Measurements from ENCODE around the gene PPFIA1. TPM values are rescaled to one million over a fixed set of nuclear protein-coding genes. Genes with fewer than 3 reads are reported as not detected.
"Not testable (repeated sequence)": the region's sequence is repeated elsewhere in the genome, so short reads cannot be mapped to it uniquely, and the experiment has no call there.

Gene PPFIA1
- total RNA-seq, 2 donors from 2014 or later = 47.8 to 82.9 TPM

DNA sequence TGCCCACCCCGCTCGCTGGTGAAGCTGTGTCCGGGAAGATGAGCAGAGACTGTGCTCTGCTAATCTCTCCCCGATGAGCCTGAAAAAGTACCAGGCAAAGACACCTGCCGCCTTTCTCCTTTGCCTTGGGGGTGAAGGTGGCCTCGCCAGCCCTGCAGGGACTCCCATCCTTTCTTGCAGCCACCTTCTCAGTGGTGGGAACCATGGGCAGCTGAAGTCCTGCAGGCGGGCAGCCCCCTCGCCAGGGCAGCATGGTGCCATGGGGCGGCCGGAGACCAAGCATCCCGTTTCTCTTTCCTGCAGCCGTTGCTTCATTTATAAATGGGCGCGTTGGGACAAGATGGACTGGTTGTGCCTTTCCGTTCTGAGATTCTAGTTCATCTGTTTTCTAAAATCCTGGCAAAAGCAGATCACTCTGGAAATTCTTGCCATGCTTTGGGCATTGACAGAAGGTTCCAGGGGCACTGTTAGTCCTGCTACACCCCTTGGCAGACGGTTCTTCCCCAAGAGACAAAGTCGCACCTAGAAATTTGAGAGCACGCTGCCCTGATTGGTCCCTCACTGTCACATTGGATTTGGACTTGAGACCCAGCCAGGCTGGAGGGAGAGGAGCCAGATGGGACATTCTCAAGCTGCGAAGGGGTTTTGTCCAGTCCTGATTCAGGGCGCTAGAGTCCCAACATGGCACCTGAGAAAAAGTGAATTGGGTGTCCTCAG is 135.3 kb downstream of the PPFIA1 start:
- H3K4me3 ChIP-seq = no peak overlapping the region
- TF ChIP-seq, protein P1, sequence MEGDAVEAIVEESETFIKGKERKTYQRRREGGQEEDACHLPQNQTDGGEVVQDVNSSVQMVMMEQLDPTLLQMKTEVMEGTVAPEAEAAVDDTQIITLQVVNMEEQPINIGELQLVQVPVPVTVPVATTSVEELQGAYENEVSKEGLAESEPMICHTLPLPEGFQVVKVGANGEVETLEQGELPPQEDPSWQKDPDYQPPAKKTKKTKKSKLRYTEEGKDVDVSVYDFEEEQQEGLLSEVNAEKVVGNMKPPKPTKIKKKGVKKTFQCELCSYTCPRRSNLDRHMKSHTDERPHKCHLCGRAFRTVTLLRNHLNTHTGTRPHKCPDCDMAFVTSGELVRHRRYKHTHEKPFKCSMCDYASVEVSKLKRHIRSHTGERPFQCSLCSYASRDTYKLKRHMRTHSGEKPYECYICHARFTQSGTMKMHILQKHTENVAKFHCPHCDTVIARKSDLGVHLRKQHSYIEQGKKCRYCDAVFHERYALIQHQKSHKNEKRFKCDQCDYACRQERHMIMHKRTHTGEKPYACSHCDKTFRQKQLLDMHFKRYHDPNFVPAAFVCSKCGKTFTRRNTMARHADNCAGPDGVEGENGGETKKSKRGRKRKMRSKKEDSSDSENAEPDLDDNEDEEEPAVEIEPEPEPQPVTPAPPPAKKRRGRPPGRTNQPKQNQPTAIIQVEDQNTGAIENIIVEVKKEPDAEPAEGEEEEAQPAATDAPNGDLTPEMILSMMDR (IDR thresholded peaks at IDR 0.05) = no peak

GRCh38 chr11:70407121-70407520 is 136.6 kb downstream of the PPFIA1 start:
- no peak for ATAC-seq (ENCODE audit: insufficient number of reproducible peaks, low FRiP score, low read depth)
- Histone ChIP-seq H3K9me3 (no peaks in the 10 kb centered on the region), H3K36me3 (peaks cover 61% of the 10 kb centered on the region), H3K4me3 (no peak overlapping the region), H3K27ac (no peak overlapping the region), H3K4me1 (ENCODE audit: control insufficient read depth in 1 of 2, low read depth in 2 of 2) (peaks cover 0 to 9% of the 10 kb centered on the region in 2 donors), H3K27me3 (replicated peaks; ENCODE audit: insufficient read depth) (no peaks in the 10 kb centered on the region)
- TF ChIP-seq, protein P1 (IDR thresholded peaks at IDR 0.05) = no peak
- no peak for DNase-seq (ENCODE audit: low spot score)

More for the DNA sequence above, 135.3 kb downstream of the PPFIA1 start:
- no peak for ATAC-seq (ENCODE audit: insufficient number of reproducible peaks, low FRiP score, low read depth)
- Histone ChIP-seq H3K9me3 (no peaks in the 10 kb centered on the region), H3K4me1 (ENCODE audit: control insufficient read depth in 1 of 2, low read depth in 2 of 2) (peaks cover 5 to 22% of the 10 kb centered on the region in 2 donors), H3K27ac (no peak overlapping the region), H3K36me3 (peaks cover 48% of the 10 kb centered on the region), H3K27me3 (replicated peaks; ENCODE audit: insufficient read depth) (no peaks in the 10 kb centered on the region)
- DNase-seq (ENCODE audit: low spot score) = no peak

- Histone ChIP-seq H3K36me3 (peaks cover 68% of the 10 kb centered on the region), H3K4me3 (no peak overlapping the region), H3K27me3 (replicated peaks; ENCODE audit: insufficient read depth) (no peaks in the 10 kb centered on the region), H3K4me1 (ENCODE audit: control insufficient read depth in 1 of 2, low read depth in 2 of 2) (peaks cover 0 to 2% of the 10 kb centered on the region in 2 donors), H3K27ac (no peak overlapping the region), H3K9me3 (no peaks in the 10 kb centered on the region)
- ATAC-seq (ENCODE audit: insufficient number of reproducible peaks, low FRiP score, low read depth) (no peak), DNase-seq (ENCODE audit: low spot score) (no peak)
- TF ChIP-seq, protein P1 (IDR thresholded peaks at IDR 0.05) = no peak
These were observed 137.3 kb downstream of the PPFIA1 start for GRCh38 chr11:70407814-70408213.

DNA sequence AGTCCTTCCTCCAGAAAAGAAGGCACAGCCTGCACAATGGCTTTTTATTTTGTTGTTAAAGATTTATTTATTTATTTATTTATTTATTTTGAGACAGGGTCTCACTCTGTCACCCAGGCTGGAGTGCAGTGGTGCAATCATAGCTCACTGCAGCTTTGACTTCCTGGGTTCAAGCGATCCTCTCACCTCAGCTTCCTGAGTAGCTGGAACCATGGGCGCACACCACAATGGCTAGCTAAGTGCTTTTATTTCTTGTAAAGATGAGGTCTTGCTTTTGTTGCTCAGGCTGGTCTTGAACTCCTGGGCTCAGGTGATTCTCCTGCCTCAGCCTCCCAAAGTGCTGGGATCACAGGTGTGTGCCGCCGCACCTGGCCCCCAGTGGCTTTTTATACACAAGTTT is 137.8 kb downstream of the PPFIA1 start:
- H3K27ac ChIP-seq; H3K4me1 ChIP-seq (ENCODE audit: control insufficient read depth in 1 of 2, low read depth in 2 of 2); ATAC-seq (ENCODE audit: insufficient number of reproducible peaks, low FRiP score, low read depth); H3K9me3 ChIP-seq; H3K27me3 ChIP-seq (replicated peaks; ENCODE audit: insufficient read depth); DNase-seq (ENCODE audit: low spot score); H3K4me3 ChIP-seq: not testable (repeated sequence)
- peaks cover 73% of the 10 kb centered on the region for H3K36me3 ChIP-seq

- DNase-seq (ENCODE audit: low spot score) (no peak), ATAC-seq (ENCODE audit: insufficient number of reproducible peaks, low FRiP score, low read depth) (no peak)
- H3K36me3 ChIP-seq = peaks cover 82% of the 10 kb centered on the region
- H3K4me3 ChIP-seq = no peak overlapping the region
- no peaks in the 10 kb centered on the region for H3K9me3 ChIP-seq
- no peak overlapping the region for H3K27ac ChIP-seq
- no peaks in the 10 kb centered on the region for H3K27me3 ChIP-seq (replicated peaks; ENCODE audit: insufficient read depth)
- TF ChIP-seq, protein P1 (IDR thresholded peaks at IDR 0.05) = no peak
- H3K4me1 ChIP-seq (ENCODE audit: control insufficient read depth in 1 of 2, low read depth in 2 of 2) = no peaks in the 10 kb centered on the region
These were observed 138.9 kb downstream of the PPFIA1 start for GRCh38 chr11:70409437-70409836.

DNA sequence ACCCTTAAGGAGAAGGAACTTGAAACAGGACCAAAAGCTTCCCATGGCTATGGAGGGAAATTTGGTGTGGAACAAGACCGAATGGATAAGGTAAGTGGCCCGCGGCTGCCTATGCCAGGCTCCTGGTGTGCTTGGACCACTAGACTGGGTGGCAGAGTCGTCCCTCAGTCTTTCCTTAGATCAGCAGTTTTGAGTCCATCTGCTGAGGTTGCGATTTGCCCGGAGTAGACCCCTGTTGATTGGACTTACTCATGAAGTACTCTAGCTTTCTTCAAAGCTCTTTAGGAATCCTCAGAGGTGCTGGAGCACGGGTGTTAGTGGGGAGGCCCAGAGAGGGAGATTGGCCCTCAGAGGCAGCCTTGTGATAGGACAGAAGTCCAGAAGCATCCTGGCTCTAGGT is 139.4 kb downstream of the PPFIA1 start:
- Histone ChIP-seq H3K9me3 (no peaks in the 10 kb centered on the region), H3K4me1 (ENCODE audit: control insufficient read depth in 1 of 2, low read depth in 2 of 2) (no peaks in the 10 kb centered on the region), H3K27ac (no peak overlapping the region), H3K4me3 (no peak overlapping the region), H3K36me3 (peaks cover 86% of the 10 kb centered on the region), H3K27me3 (replicated peaks; ENCODE audit: insufficient read depth) (no peaks in the 10 kb centered on the region)
- TF ChIP-seq, protein P1 (IDR thresholded peaks at IDR 0.05) = no peak
- ATAC-seq (ENCODE audit: insufficient number of reproducible peaks, low FRiP score, low read depth) = no peak
- DNase-seq (ENCODE audit: low spot score) = no peak

Measured in thoracic aorta (tissue), 2 donors.